HG03025 (cell line): ENCODE measurements around the gene GRHL3.

ENCODE experiments used
- ATAC-seq: cut with Tn5 transposase; IDR thresholded peaks from one replicate; pipeline ENCODE4 v1.9.1; 2021; ENCODE audit warnings: mild to moderate bottlenecking, moderate library complexity; ENCODE audit not compliant: unreplicated experiment, low FRiP score

GRHL3 gene

GRCh38 chr1:24366707-24367106 is 47.5 kb downstream of the GRHL3 start:
- no peak for ATAC-seq

GRCh38 chr1:24369199-24369598 is 50.0 kb downstream of the GRHL3 start:
- ATAC-seq: no peak

- no peak for ATAC-seq
Measured at GRCh38 chr1:24369801-24370200, 50.6 kb downstream of the GRHL3 start.

- no peak for ATAC-seq
Measured at GRCh38 chr1:24373044-24373443, 53.9 kb downstream of the GRHL3 start.

GRCh38 chr1:24373710-24374109 is 54.6 kb downstream of the GRHL3 start:
- no peak for ATAC-seq

GRCh38 chr1:24374891-24375786 is 56.0 kb downstream of the GRHL3 start:
- no peak for ATAC-seq

- ATAC-seq: no peak
Measured at GRCh38 chr1:24379733-24380315, 60.7 kb downstream of the GRHL3 start.

GRCh38 chr1:24380508-24380907 is 61.4 kb downstream of the GRHL3 start:
- no peak for ATAC-seq

GRCh38 chr1:24381256-24381655 is 62.1 kb downstream of the GRHL3 start:
- ATAC-seq: no peak

GRCh38 chr1:24382165-24382577 is 63.0 kb downstream of the GRHL3 start:
- ATAC-seq: no peak

GRCh38 chr1:24383381-24383940 is 64.3 kb downstream of the GRHL3 start:
- no peak for ATAC-seq

GRCh38 chr1:24384251-24385090 is 65.3 kb downstream of the GRHL3 start:
- no peak for ATAC-seq

- ATAC-seq: no peak
Measured at GRCh38 chr1:24385160-24385940, 66.2 kb downstream of the GRHL3 start.

- no peak for ATAC-seq
Measured at GRCh38 chr1:24386241-24386640, 67.1 kb downstream of the GRHL3 start.

GRCh38 chr1:24386931-24387330 is 67.8 kb downstream of the GRHL3 start:
- ATAC-seq: no peak

GRCh38 chr1:24387636-24388175 is 68.5 kb downstream of the GRHL3 start:
- no peak for ATAC-seq

- no peak for ATAC-seq
Measured at GRCh38 chr1:24388331-24388885, 69.3 kb downstream of the GRHL3 start.

- no peak for ATAC-seq
Measured at GRCh38 chr1:24389231-24389678, 70.1 kb downstream of the GRHL3 start.
